ENCODE data around the gene CDK6.

DNA sequence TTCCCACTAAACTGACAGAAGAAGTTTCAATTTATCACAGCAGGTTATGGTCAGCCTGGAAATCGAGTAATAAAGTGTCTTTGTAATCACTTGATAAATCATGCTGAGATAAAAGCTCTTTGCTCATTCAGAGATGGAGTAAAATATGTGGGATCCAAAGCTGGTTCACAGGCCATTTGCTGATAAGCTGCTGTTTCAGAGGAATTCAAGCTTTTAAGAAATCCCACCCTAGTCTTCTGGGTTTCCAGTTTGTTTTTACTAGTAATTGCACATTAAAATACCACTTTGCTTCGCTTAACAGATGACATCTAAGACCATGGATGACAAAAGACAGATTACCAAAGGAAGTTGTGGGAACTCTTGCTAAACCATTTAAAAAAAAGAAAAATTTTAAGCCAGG, 37.4 kb upstream of the CDK6 start:
- TF ChIP-seq, protein P1, sequence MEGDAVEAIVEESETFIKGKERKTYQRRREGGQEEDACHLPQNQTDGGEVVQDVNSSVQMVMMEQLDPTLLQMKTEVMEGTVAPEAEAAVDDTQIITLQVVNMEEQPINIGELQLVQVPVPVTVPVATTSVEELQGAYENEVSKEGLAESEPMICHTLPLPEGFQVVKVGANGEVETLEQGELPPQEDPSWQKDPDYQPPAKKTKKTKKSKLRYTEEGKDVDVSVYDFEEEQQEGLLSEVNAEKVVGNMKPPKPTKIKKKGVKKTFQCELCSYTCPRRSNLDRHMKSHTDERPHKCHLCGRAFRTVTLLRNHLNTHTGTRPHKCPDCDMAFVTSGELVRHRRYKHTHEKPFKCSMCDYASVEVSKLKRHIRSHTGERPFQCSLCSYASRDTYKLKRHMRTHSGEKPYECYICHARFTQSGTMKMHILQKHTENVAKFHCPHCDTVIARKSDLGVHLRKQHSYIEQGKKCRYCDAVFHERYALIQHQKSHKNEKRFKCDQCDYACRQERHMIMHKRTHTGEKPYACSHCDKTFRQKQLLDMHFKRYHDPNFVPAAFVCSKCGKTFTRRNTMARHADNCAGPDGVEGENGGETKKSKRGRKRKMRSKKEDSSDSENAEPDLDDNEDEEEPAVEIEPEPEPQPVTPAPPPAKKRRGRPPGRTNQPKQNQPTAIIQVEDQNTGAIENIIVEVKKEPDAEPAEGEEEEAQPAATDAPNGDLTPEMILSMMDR (IDR thresholded peaks at IDR 0.05), result no peak
- TF ChIP-seq POLR2A (IDR thresholded peaks at IDR 0.05; ENCODE audit: low read depth) (no peak), POLR2AphosphoS5 (IDR thresholded peaks at IDR 0.05) (no peak)
